Lower leg skin (tissue), 4 donors: Measurements from ENCODE around the gene BACE2. TPM values are rescaled to one million over a fixed set of nuclear protein-coding genes. Genes with fewer than 3 reads are reported as not detected.
A peak's percentile ranks its signal among the peaks of the same experiment; 100 is the strongest.

Experiments
- DNase-seq, 2 donors: peaks; one replicate each; pipeline ENCODE4 v3.0.0-alpha.2; 2019; ENCODE audit warnings: low spot score in 2 of 2
- H3K4me3 ChIP-seq: fragments of 200-600 bp; sonication (generic); 2 replicates; pipeline ENCODE4 v1.5.1; 2017; ENCODE audit warnings: mild to moderate bottlenecking, low read depth; ENCODE audit not compliant: poor library complexity, severe bottlenecking
- POLR2A ChIP-seq, 2 donors: fragments of 450-650 bp; IDR thresholded peaks; one replicate each; pipeline ENCODE4 v1.6.1; 2016 to 2017; ENCODE audit warnings: antibody characterized with exemption in 2 of 2, mild to moderate bottlenecking in 1 of 2, moderate library complexity in 1 of 2
- WGBS, 2 donors: methylation state at CpG; one replicate each; pipeline ENCODE4 v1.1.5; 2018; 5-methylcytosine and 5-hydroxymethylcytosine counted together
- intact Hi-C: fragments of 100-400 bp; cut with DNase I; formaldehyde crosslinking; loops from one replicate; pipeline ENCODE4 v1.15.0; 2023; ENCODE audit warnings: low total_unique reads
- total RNA-seq, 4 donors: library from RNA; depleted of rRNA; stranded (reverse); fragments of >200 nt; gene quantifications; one replicate each; pipeline ENCODE4 v1.1.0, GENCODE V29; 2016
- TF ChIP-seq, protein P1 (sequence below), 3 donors: fragments of 450-650 bp; IDR thresholded peaks; one replicate each; pipeline ENCODE4 v1.5.1; 2016; ENCODE audit warnings: antibody characterized with exemption in 3 of 3, mild to moderate bottlenecking in 3 of 3, moderate library complexity in 2 of 3

BACE2 gene
- total RNA-seq, result 10 to 100 TPM; 12.2 to 44.7 (median 27.2) TPM

DNA sequence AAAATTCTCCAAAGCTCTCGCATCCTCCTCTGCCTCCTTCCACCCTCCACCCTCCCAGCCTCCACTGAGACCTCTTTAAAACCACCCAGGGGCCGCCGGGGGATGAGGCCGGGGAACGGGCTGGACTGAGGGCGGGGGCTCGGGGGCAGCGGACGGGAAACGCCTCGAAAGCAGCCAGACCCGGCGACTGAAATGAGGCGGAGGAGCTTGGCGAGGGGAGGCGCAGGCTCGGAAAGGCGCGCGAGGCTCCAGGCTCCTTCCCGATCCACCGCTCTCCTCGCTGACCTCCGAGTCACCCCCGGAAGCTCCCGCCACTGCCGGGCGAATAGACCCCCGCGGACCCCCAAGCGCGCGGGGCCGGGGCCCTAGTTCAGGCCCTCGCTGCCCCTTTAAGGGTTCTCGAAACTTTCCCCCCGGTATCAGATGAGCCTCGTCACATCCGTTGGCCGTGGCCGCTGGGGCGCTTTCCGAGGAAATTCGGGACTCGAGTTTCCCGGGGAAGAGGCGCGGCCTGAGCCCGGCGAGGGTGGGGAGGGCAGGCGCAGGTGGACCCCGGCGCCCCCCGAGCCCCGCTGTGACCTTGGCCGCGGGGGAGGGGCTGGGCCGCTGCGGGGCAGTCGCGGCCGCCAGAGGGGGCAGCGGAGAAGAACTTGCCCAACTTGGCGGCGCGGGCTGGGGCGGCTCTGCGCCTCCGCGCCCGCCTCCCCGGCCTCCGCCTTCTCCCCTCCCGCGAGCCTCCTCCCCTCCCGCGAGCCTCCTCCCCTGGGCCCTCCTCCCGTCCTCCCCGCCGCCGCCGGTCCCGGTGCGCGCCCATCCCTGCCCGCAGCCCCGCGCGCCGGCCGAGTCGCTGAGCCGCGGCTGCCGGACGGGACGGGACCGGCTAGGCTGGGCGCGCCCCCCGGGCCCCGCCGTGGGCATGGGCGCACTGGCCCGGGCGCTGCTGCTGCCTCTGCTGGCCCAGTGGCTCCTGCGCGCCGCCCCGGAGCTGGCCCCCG is at the start of gene BACE2:
Gene BACE2 (plus strand): TSS at position 813 of the 995 bp plus-strand sequence. CDS start 104 bp downstream, at position 917.
- 0 to 3% methylated on average over 65 to 75 of the region's 111 CpGs for WGBS, 2 donors
- TF ChIP-seq POLR2A (IDR thresholded peaks at IDR 0.05), result peak in 1 of 2 donors; percentile 8
- TF ChIP-seq, protein P1, sequence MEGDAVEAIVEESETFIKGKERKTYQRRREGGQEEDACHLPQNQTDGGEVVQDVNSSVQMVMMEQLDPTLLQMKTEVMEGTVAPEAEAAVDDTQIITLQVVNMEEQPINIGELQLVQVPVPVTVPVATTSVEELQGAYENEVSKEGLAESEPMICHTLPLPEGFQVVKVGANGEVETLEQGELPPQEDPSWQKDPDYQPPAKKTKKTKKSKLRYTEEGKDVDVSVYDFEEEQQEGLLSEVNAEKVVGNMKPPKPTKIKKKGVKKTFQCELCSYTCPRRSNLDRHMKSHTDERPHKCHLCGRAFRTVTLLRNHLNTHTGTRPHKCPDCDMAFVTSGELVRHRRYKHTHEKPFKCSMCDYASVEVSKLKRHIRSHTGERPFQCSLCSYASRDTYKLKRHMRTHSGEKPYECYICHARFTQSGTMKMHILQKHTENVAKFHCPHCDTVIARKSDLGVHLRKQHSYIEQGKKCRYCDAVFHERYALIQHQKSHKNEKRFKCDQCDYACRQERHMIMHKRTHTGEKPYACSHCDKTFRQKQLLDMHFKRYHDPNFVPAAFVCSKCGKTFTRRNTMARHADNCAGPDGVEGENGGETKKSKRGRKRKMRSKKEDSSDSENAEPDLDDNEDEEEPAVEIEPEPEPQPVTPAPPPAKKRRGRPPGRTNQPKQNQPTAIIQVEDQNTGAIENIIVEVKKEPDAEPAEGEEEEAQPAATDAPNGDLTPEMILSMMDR (IDR thresholded peaks at IDR 0.05), result no peak
- DNase-seq, result peak; percentile 72 to 96
- intact Hi-C loops, result no loop called here
- peak within 1 kb of the TSS; percentile 66 for H3K4me3 ChIP-seq

DNA sequence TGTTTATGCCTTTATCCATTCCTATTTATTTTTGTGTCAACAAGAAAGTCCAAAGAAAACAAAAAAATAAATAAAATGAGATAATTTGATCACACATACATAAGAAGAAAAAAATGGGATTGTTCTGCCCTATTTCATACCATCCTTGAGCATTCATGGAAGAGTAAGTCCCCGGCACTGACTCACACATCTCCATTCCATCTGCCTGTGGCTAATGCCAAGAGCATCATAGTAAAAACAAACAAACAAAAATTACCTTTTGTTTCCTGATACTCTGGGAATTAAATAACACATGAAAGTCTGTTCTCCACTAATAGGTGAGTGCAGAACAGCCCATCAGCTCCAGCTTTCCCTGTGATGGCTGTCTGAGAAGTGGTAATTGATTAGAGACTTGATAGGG is 48.1 kb upstream of the BACE2 start:
- no peak overlapping the region for H3K4me3 ChIP-seq
- intact Hi-C loops, result no loop called here
- WGBS, 2 donors, result 76 to 85% methylated on average over 1 of the region's 1 CpG
- TF ChIP-seq POLR2A (IDR thresholded peaks at IDR 0.05), result no peak
- DNase-seq, result no peak

DNA sequence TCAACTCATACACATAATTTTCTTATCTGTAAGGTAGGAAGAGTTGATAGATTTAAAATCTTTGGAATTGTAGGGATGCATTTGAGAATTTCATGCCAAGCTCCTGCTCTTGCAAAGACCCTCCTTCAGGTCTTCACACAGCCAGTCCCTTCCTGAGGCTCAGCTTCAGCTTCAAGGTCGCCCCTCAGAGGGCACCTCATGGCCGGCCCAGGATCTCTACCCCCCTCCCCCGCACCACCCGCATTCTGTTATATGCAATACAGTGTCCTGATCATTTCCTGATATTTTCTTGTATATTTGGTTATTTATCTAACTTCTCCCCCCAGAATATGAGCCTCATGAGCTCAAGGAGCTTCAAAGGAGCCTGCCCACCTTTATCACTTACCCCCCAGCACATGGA is 47.0 kb upstream of the BACE2 start:
- no peak for TF ChIP-seq POLR2A (IDR thresholded peaks at IDR 0.05)
- TF ChIP-seq, protein P1 (IDR thresholded peaks at IDR 0.05), result no peak
- no peak overlapping the region for H3K4me3 ChIP-seq
- WGBS, 2 donors, result 78 to 82% methylated on average over 4 of the region's 4 CpGs
- DNase-seq, result peak in 1 of 2 donors; percentile 49
- intact Hi-C loops, result no loop called here

DNA sequence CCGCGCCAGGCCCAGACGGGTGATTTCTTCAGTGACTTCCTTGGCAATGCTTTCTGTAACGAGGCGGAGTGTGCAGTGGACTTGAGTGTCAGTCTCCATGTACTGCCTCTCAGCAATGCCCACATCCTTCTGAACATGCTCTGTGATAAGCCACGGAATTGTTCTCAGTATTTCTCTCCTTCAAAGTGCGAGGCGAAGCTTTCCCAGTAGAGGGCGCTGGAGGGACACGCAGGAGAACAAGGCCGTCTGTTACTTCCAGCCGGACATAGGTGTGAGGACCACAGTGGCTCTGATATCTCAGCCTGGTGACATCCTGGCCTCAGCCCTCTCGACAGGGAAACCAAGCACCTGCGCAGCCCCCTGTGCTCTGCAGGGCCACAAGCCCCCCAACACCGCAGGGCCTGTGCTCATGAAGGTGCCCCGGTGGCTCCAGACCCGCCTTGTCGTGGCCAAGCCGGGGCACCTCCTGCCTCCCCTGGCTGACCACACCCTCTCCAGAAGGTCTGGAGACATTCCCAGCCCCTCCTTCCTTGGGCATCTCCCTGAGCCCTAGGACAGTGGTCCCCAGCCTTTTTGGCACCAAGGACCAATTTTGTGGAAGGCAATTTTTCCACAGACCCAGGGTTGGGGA is 46.1 kb upstream of the BACE2 start:
- WGBS, 2 donors, result 36 to 39% methylated on average over 19 of the region's 19 CpGs

DNA sequence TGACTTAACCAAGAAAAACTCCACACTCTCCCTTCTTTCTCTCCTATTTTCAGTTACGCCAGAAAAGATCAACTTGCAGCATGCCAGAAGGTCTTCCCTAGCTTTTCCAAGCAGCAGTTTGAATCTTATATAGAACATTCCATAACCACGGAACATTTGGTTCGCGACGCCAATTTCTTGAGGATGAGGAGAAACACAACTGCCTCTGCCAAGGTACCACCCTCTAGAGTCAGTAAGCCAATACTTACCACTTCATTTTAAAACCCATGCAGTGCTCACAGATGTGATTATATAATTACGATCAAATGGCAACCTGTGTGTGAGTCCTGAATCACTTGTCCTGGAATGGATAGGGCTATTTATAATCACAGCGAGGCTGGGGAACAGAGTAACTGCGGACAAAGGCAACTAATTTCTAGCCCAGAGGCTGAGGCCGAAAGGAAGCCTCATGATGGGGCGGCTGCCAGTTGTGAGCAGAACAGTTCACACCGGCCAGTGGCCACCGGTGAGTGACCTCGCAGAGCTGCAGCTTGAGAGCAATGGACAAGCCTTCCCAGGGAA is 43.2 kb upstream of the BACE2 start:
- peak in 1 of 2 donors; percentile 84 for DNase-seq
- H3K4me3 ChIP-seq, result no peak overlapping the region
- intact Hi-C loops, result no loop called here
- WGBS, 2 donors, result 29 to 37% methylated on average over 13 of the region's 13 CpGs
- TF ChIP-seq, protein P1 (IDR thresholded peaks at IDR 0.05), result no peak
- TF ChIP-seq POLR2A (IDR thresholded peaks at IDR 0.05), result no peak

More for the DNA sequence above, 46.1 kb upstream of the BACE2 start:
- TF ChIP-seq POLR2A (IDR thresholded peaks at IDR 0.05), result no peak
- TF ChIP-seq, protein P1 (IDR thresholded peaks at IDR 0.05), result peak in 1 of 3 donors; percentile 10
- DNase-seq, result peak; percentile 84 to 97
- intact Hi-C loops, result no loop called here
- H3K4me3 ChIP-seq, result no peak overlapping the region

DNA sequence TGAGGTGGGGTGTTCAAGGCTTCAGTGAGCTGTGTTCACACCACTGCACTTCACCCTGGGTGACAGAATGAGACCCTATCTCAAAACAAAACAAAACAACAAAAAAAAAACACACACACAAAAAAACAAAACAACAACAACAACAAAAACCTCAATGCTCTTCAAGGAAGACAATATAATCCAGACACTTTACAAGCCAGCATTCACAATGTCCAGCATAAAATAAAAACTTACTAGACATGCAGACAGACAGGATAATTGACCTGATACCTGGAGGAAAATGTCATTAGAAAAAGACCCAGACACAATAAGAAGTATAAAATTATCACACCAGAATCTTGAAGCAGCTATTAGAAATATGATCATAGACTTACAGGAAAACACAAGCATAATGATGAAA is 39.0 kb upstream of the BACE2 start:
- no peak for DNase-seq
- intact Hi-C loops, result no loop called here
- TF ChIP-seq, protein P1 (IDR thresholded peaks at IDR 0.05), result no peak
- no peak for TF ChIP-seq POLR2A (IDR thresholded peaks at IDR 0.05)
- H3K4me3 ChIP-seq, result no peak overlapping the region
